Measurements from ENCODE around the gene PTPRD. TPM values are rescaled to one million over a fixed set of nuclear protein-coding genes. Genes with fewer than 3 reads are reported as not detected.

Gene PTPRD
- polyA plus RNA-seq, 1 experiment, result 0.39 TPM

DNA sequence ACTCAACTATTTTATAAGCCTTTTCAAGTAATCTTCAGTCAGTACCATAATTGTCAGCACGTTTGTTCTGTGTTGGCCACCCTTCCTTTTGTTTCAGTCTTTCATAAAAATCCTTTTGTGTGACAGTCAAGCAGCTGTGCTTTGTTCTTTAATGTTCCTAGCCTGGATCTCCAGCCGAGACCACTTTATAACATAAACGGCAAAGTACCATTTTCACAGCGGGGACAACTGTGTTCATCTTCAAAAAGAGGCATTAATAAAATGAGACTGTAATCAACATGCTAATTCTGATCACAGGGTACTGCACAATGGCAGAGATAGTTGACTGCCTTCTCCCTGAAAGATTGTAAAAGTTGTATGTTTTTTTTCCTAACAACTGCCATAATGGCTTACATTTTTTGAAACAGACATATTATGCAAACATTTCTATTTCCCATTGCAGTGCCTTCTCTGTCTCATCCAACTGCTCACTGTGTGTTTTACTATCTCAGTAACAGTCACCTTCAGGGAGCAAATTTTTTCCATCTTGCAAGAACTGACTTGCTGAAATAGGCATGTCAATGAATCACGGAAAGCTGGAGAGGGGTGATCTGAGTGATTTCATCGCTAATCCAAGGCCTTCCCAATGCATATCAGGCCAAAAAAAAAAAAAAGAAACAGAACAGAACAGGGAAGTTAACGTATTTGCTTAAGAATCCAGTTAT lies 1984.7 kb downstream of the PTPRD start:
- TF ChIP-seq, protein P1, sequence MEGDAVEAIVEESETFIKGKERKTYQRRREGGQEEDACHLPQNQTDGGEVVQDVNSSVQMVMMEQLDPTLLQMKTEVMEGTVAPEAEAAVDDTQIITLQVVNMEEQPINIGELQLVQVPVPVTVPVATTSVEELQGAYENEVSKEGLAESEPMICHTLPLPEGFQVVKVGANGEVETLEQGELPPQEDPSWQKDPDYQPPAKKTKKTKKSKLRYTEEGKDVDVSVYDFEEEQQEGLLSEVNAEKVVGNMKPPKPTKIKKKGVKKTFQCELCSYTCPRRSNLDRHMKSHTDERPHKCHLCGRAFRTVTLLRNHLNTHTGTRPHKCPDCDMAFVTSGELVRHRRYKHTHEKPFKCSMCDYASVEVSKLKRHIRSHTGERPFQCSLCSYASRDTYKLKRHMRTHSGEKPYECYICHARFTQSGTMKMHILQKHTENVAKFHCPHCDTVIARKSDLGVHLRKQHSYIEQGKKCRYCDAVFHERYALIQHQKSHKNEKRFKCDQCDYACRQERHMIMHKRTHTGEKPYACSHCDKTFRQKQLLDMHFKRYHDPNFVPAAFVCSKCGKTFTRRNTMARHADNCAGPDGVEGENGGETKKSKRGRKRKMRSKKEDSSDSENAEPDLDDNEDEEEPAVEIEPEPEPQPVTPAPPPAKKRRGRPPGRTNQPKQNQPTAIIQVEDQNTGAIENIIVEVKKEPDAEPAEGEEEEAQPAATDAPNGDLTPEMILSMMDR (IDR thresholded peaks at IDR 0.05; ENCODE audit: insufficient read depth, low read depth, low read length), result no peak
- no peak overlapping the region for H3K4me3 ChIP-seq (ENCODE audit: low read depth, low read length)
- H3K27me3 ChIP-seq (ENCODE audit: control insufficient read depth, insufficient read depth, low read length), result no peaks in the 10 kb centered on the region
- no peaks in the 10 kb centered on the region for H3K36me3 ChIP-seq (ENCODE audit: control insufficient read depth, insufficient read depth, low read length)
- CTCF ChIA-PET, result no interaction called here
- POLR2A ChIA-PET, result no interaction called here
- no peak for DNase-seq (ENCODE audit: low read depth)

DNA sequence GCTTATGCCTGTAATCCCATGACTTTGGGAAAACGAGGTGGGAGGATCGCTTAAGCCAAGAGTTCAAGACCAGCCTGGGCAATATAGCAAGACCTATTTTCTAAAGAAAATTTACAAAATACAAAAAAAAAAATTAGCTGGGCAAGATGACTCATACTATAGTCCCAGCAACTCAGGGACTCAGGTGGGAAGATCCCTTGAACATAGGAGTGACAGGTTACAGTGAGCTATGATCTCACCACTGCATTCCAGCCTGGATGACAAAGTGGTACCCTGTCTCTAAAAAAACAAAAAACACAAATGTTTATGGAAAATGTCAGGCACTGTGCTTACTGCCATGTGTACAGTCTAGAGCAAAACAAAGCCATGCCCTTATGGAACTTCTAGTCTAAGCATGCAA lies 1989.9 kb downstream of the PTPRD start:
- TF ChIP-seq, protein P1 (IDR thresholded peaks at IDR 0.05; ENCODE audit: insufficient read depth, low read depth, low read length), result no peak
- CTCF ChIA-PET, result interaction anchor here (0.7 kb wide), 1 partner anchor 185 kb away, joined by 3 read pairs; no protein-coding TSS in a partner anchor
- Histone ChIP-seq H3K36me3 (ENCODE audit: control insufficient read depth, insufficient read depth, low read length) (no peaks in the 10 kb centered on the region), H3K4me3 (ENCODE audit: low read depth, low read length) (no peak overlapping the region), H3K27me3 (ENCODE audit: control insufficient read depth, insufficient read depth, low read length) (no peaks in the 10 kb centered on the region)
- no peak for DNase-seq (ENCODE audit: low read depth)
- POLR2A ChIA-PET, result no interaction called here

GRCh38 chr9:8622222-8622802 lies 1990.5 kb downstream of the PTPRD start:
- Histone ChIP-seq H3K4me3 (ENCODE audit: low read depth, low read length) (no peak overlapping the region), H3K27me3 (ENCODE audit: control insufficient read depth, insufficient read depth, low read length) (no peaks in the 10 kb centered on the region), H3K36me3 (ENCODE audit: control insufficient read depth, insufficient read depth, low read length) (no peaks in the 10 kb centered on the region)
- POLR2A ChIA-PET, result no interaction called here
- no peak for DNase-seq (ENCODE audit: low read depth)
- CTCF ChIA-PET, result no interaction called here
- TF ChIP-seq, protein P1 (IDR thresholded peaks at IDR 0.05; ENCODE audit: insufficient read depth, low read depth, low read length), result no peak

DNA sequence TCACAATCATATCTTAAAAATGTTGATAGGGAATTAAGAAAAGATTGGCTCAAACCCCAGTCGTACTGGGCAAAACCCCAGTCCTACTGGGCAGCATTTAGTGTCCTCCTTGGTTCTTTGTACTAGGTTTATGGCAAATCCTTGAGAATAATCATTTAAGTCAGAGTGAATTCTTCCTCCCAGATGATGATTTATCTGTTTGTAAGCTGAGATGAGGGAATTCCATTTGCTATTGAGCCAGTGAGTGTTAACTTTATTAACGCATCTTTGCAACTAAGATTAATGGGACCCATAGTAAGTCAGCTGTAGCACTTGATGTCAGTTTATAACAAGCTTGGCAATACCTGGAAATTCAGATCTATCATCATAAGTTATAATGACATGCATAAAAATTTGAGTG lies 1991.4 kb downstream of the PTPRD start:
- CTCF ChIA-PET, result no interaction called here
- Histone ChIP-seq H3K27me3 (ENCODE audit: control insufficient read depth, insufficient read depth, low read length) (no peaks in the 10 kb centered on the region), H3K36me3 (ENCODE audit: control insufficient read depth, insufficient read depth, low read length) (no peaks in the 10 kb centered on the region), H3K4me3 (ENCODE audit: low read depth, low read length) (no peak overlapping the region)
- no peak for DNase-seq (ENCODE audit: low read depth)
- POLR2A ChIA-PET, result no interaction called here
- TF ChIP-seq, protein P1 (IDR thresholded peaks at IDR 0.05; ENCODE audit: insufficient read depth, low read depth, low read length), result no peak

DNA sequence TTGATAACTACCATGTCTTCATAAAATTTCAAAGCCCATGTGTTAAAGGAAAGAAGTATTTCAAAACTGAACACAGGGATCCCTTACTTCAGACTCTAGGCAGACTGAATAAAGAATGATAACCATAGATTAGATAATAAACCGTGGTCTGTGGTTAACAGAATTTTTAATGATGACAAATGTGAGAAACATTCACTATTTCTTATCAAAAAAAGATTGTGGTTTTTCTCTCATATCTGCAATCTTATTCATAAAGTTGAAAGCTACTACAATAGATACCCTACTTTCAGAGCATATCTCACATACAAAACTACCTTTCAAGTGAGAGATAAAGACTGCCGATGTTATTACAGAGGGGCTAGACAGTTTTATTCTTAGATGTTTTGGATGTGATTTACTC lies 1996.4 kb downstream of the PTPRD start:
- H3K4me3 ChIP-seq (ENCODE audit: low read depth, low read length), result no peak overlapping the region
- H3K27me3 ChIP-seq (ENCODE audit: control insufficient read depth, insufficient read depth, low read length), result no peaks in the 10 kb centered on the region
- DNase-seq (ENCODE audit: low read depth), result no peak
- no peaks in the 10 kb centered on the region for H3K36me3 ChIP-seq (ENCODE audit: control insufficient read depth, insufficient read depth, low read length)
- ChIA-PET CTCF (no interaction called here), POLR2A (no interaction called here)
- TF ChIP-seq, protein P1 (IDR thresholded peaks at IDR 0.05; ENCODE audit: insufficient read depth, low read depth, low read length), result no peak
